ENCODE measurements around the gene USP3. TPM values are rescaled to one million over a fixed set of nuclear protein-coding genes. Genes with fewer than 3 reads are reported as not detected.

Gene USP3
- total and polyA plus RNA-seq, 4 donors: 8.5 to 25.4 (median 14.8) TPM

DNA sequence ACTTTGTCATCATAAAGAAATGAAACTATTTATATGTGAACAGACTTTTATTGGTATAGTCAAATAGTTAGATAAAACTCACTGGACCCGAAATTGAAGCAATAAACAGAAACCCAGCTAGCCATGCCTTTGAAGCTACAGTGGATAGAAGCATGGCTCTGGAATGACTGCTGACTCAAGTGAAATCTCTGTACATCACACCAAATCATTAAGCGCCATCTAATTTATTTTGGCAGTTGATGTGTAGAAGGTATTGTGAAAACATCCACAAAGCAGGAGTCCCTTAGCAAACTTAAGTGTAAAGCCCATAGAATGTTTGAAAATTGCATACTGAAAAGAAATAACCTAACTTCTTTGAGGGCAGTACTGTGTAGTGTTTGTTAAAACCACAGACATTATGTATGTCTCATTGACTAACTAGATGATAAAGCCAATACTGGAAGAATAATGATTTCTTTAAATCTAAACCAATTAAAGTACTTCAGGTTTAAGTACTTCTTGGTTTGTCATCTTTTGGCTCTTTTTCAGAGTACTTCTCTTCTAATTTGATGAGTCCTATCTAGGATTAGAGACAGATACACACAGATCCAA is 50.0 kb downstream of the USP3 start:
- TF ChIP-seq, protein P1, sequence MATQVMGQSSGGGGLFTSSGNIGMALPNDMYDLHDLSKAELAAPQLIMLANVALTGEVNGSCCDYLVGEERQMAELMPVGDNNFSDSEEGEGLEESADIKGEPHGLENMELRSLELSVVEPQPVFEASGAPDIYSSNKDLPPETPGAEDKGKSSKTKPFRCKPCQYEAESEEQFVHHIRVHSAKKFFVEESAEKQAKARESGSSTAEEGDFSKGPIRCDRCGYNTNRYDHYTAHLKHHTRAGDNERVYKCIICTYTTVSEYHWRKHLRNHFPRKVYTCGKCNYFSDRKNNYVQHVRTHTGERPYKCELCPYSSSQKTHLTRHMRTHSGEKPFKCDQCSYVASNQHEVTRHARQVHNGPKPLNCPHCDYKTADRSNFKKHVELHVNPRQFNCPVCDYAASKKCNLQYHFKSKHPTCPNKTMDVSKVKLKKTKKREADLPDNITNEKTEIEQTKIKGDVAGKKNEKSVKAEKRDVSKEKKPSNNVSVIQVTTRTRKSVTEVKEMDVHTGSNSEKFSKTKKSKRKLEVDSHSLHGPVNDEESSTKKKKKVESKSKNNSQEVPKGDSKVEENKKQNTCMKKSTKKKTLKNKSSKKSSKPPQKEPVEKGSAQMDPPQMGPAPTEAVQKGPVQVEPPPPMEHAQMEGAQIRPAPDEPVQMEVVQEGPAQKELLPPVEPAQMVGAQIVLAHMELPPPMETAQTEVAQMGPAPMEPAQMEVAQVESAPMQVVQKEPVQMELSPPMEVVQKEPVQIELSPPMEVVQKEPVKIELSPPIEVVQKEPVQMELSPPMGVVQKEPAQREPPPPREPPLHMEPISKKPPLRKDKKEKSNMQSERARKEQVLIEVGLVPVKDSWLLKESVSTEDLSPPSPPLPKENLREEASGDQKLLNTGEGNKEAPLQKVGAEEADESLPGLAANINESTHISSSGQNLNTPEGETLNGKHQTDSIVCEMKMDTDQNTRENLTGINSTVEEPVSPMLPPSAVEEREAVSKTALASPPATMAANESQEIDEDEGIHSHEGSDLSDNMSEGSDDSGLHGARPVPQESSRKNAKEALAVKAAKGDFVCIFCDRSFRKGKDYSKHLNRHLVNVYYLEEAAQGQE (IDR thresholded peaks at IDR 0.05): no peak
- TF ChIP-seq JUND (IDR thresholded peaks at IDR 0.05): no peak
- Histone ChIP-seq H3K4me3 (ENCODE audit: low read depth in 1 of 3, low read length in 3 of 3) (no peak overlapping the region), H3K36me3 (ENCODE audit: control insufficient read depth in 4 of 4, insufficient read depth in 3 of 4, low read depth in 1 of 4, low read length in 3 of 4) (peaks cover 0 to 12% (median 9%) of the 10 kb centered on the region in 4 donors), H3K9ac (ENCODE audit: low read depth in 1 of 2, low read length in 2 of 2) (no peak overlapping the region), H3K9me3 (ENCODE audit: control insufficient read depth in 4 of 4, low read length in 3 of 4) (no peaks in the 10 kb centered on the region), H3K27me3 (ENCODE audit: control insufficient read depth in 4 of 4, insufficient read depth in 4 of 4, low read length in 3 of 4) (no peaks in the 10 kb centered on the region), H3K4me1 (ENCODE audit: control insufficient read depth in 4 of 4, insufficient read depth in 4 of 4, low read length in 3 of 4) (peaks cover 0 to 14% (median 5%) of the 10 kb centered on the region in 4 donors), H3K27ac (ENCODE audit: low read depth in 1 of 2, low read length in 2 of 2) (no peak overlapping the region)
- DNase-seq (ENCODE audit: low spot score): no peak
- 92% methylated on average over 2 of the region's 2 CpGs for WGBS

DNA sequence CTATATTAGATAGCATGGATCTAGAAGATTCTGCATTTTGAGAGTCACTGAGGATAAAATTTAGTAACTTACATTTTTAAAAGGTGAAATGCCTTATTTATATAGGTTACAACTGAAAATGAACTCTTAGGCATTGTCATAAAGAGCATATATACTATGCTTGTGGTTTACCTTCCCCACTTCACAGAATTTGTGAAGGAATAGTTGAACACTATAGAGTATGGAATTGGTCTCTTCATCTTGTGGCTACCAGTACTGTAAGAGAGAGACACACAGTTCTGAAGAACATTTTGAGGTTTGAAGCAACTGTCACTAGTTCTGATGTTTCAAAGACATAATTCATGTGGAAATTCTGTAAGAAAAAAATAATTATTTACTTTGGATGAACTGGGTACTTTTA is 51.1 kb downstream of the USP3 start:
- Histone ChIP-seq H3K9ac (ENCODE audit: low read depth in 1 of 2, low read length in 2 of 2) (no peak overlapping the region), H3K4me3 (ENCODE audit: low read depth in 1 of 3, low read length in 3 of 3) (no peak overlapping the region), H3K9me3 (ENCODE audit: control insufficient read depth in 4 of 4, low read length in 3 of 4) (no peaks in the 10 kb centered on the region), H3K27ac (ENCODE audit: low read depth in 1 of 2, low read length in 2 of 2) (no peak overlapping the region), H3K36me3 (ENCODE audit: control insufficient read depth in 4 of 4, insufficient read depth in 3 of 4, low read depth in 1 of 4, low read length in 3 of 4) (peaks cover 0 to 14% (median 12%) of the 10 kb centered on the region in 4 donors), H3K27me3 (ENCODE audit: control insufficient read depth in 4 of 4, insufficient read depth in 4 of 4, low read length in 3 of 4) (no peaks in the 10 kb centered on the region), H3K4me1 (ENCODE audit: control insufficient read depth in 4 of 4, insufficient read depth in 4 of 4, low read length in 3 of 4) (peaks cover 0 to 14% (median 5%) of the 10 kb centered on the region in 4 donors)
- TF ChIP-seq, protein P2, sequence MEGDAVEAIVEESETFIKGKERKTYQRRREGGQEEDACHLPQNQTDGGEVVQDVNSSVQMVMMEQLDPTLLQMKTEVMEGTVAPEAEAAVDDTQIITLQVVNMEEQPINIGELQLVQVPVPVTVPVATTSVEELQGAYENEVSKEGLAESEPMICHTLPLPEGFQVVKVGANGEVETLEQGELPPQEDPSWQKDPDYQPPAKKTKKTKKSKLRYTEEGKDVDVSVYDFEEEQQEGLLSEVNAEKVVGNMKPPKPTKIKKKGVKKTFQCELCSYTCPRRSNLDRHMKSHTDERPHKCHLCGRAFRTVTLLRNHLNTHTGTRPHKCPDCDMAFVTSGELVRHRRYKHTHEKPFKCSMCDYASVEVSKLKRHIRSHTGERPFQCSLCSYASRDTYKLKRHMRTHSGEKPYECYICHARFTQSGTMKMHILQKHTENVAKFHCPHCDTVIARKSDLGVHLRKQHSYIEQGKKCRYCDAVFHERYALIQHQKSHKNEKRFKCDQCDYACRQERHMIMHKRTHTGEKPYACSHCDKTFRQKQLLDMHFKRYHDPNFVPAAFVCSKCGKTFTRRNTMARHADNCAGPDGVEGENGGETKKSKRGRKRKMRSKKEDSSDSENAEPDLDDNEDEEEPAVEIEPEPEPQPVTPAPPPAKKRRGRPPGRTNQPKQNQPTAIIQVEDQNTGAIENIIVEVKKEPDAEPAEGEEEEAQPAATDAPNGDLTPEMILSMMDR (IDR thresholded peaks at IDR 0.05; ENCODE audit: low read depth, low read length, missing input control): no peak
- TF ChIP-seq JUND (IDR thresholded peaks at IDR 0.05): no peak
- no peak for TF ChIP-seq NR2F2 (IDR thresholded peaks at IDR 0.05)
- TF ChIP-seq, protein P1 (IDR thresholded peaks at IDR 0.05): no peak
- no peak for TF ChIP-seq FOXA2 (IDR thresholded peaks at IDR 0.05)
- TF ChIP-seq HNF4G (IDR thresholded peaks at IDR 0.05): no peak
- no peak for TF ChIP-seq HNF4A (conservative IDR thresholded peaks at IDR 0.05)
- no peak for TF ChIP-seq SP1 (IDR thresholded peaks at IDR 0.05)
- TF ChIP-seq GABPA (IDR thresholded peaks at IDR 0.05 in 1 of 2, conservative IDR thresholded peaks at IDR 0.05 in 1 of 2): no peak
- TF ChIP-seq YY1 (IDR thresholded peaks at IDR 0.05): no peak
- TF ChIP-seq TAF1 (conservative IDR thresholded peaks at IDR 0.05): no peak
- TF ChIP-seq, protein P3, sequence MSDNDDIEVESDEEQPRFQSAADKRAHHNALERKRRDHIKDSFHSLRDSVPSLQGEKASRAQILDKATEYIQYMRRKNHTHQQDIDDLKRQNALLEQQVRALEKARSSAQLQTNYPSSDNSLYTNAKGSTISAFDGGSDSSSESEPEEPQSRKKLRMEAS (IDR thresholded peaks at IDR 0.05): no peak
- TF ChIP-seq, protein P4, sequence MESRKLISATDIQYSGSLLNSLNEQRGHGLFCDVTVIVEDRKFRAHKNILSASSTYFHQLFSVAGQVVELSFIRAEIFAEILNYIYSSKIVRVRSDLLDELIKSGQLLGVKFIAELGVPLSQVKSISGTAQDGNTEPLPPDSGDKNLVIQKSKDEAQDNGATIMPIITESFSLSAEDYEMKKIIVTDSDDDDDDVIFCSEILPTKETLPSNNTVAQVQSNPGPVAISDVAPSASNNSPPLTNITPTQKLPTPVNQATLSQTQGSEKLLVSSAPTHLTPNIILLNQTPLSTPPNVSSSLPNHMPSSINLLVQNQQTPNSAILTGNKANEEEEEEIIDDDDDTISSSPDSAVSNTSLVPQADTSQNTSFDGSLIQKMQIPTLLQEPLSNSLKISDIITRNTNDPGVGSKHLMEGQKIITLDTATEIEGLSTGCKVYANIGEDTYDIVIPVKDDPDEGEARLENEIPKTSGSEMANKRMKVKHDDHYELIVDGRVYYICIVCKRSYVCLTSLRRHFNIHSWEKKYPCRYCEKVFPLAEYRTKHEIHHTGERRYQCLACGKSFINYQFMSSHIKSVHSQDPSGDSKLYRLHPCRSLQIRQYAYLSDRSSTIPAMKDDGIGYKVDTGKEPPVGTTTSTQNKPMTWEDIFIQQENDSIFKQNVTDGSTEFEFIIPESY (IDR thresholded peaks at IDR 0.05): no peak
- DNase-seq (ENCODE audit: low spot score): no peak

All from liver (tissue), 9 donors.